Mucosa of rectum (tissue), 2 donors: ENCODE data around the gene ZMYND11.
"Not testable (repeated sequence)": the region's sequence is repeated elsewhere in the genome, so short reads cannot be mapped to it uniquely, and the experiment has no call there.

ENCODE experiments used
- H3K27ac ChIP-seq, 2 donors: one replicate each; pipeline ENCODE4 v1.7.0; 2013; ENCODE audit warnings: inconsistent platforms in 2 of 2, low read depth in 2 of 2, low read length in 2 of 2
- H3K27me3 ChIP-seq, 2 donors: one replicate each; pipeline ENCODE4 v1.7.0; 2013; ENCODE audit warnings: low read length in 2 of 2; ENCODE audit not compliant: control insufficient read depth in 2 of 2, insufficient read depth in 2 of 2
- H3K36me3 ChIP-seq, 2 donors: one replicate each; pipeline ENCODE4 v1.7.0; 2013; ENCODE audit warnings: low read length in 2 of 2; ENCODE audit not compliant: control insufficient read depth in 2 of 2, insufficient read depth in 2 of 2
- H3K4me1 ChIP-seq, 2 donors: one replicate each; pipeline ENCODE4 v1.7.0; 2013; ENCODE audit warnings: low read length in 2 of 2, mild to moderate bottlenecking in 1 of 2; ENCODE audit not compliant: control insufficient read depth in 2 of 2, insufficient read depth in 2 of 2
- H3K4me3 ChIP-seq, 2 donors: one replicate each; pipeline ENCODE4 v1.7.0; 2013; ENCODE audit warnings: low read length in 2 of 2
- H3K9ac ChIP-seq, 2 donors: one replicate each; pipeline ENCODE4 v1.7.0; 2013; ENCODE audit warnings: low read length in 2 of 2, low read depth in 1 of 2, mild to moderate bottlenecking in 1 of 2
- H3K9me3 ChIP-seq, 2 donors: one replicate each; pipeline ENCODE4 v1.7.0; 2013; ENCODE audit warnings: low read length in 2 of 2; ENCODE audit not compliant: control insufficient read depth in 2 of 2
- donor health status: healthy.
- donor health status: Normal muscosa, but diverticular disease.

The ZMYND11 gene

DNA sequence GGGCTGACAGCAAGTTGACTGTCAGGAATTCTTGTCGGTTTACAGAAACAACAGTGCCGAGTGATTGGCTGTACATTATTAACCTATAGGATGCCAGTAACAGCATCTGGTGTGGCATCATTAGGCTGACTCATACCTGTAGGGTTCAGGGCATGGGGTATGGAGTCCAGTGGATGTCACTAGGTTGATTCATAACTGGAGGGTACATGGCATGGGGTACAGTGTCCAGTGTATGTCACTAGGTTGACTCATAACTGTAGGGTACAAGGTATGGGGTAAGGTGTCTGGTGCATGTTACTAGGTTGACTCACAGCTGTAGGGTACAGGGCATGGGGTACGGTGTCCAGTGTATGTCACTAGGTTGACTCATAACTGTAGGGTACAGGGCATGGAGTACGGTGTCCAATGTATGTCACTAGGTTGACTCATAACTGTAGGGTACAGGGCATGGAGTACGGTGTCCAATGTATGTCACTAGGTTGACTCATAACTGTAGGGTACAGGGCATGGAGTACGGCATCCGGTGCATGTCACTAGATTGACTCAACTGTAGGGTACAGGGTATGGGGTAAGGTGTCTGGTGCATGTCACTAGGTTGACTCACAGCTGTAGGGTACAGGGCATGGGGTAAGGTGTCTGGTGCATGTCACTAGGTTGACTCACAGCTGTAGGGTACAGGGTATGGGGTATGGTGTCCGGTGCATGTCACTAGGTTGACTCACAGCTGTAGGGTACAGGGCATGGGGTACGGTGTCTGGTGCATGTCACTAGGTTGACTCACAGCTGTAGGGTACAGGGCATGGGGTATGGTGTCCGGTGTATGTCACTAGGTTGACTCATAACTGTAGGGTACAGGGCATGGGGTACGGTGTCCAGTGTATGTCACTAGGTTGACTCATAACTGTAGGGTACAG lies 129.2 kb downstream of the ZMYND11 start:
- H3K27ac ChIP-seq, H3K9ac ChIP-seq, H3K27me3 ChIP-seq, H3K36me3 ChIP-seq, H3K9me3 ChIP-seq, H3K4me3 ChIP-seq, H3K4me1 ChIP-seq: not testable (repeated sequence)

DNA sequence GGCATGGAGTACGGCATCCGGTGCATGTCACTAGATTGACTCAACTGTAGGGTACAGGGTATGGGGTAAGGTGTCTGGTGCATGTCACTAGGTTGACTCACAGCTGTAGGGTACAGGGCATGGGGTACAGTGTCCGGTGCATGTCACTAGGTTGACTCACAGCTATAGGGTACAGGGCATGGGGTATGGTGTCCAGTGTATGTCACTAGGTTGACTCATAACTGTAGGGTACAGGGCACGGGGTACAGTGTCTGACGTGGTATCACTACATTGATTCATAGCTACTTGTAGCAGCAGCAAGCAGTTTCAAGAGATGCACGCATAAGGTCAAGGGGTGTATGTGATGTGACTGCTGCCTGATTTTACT lies 129.8 kb downstream of the ZMYND11 start:
- not testable (repeated sequence) for H3K36me3 ChIP-seq, H3K9ac ChIP-seq, H3K27ac ChIP-seq, H3K27me3 ChIP-seq, H3K9me3 ChIP-seq, H3K4me1 ChIP-seq, H3K4me3 ChIP-seq

DNA sequence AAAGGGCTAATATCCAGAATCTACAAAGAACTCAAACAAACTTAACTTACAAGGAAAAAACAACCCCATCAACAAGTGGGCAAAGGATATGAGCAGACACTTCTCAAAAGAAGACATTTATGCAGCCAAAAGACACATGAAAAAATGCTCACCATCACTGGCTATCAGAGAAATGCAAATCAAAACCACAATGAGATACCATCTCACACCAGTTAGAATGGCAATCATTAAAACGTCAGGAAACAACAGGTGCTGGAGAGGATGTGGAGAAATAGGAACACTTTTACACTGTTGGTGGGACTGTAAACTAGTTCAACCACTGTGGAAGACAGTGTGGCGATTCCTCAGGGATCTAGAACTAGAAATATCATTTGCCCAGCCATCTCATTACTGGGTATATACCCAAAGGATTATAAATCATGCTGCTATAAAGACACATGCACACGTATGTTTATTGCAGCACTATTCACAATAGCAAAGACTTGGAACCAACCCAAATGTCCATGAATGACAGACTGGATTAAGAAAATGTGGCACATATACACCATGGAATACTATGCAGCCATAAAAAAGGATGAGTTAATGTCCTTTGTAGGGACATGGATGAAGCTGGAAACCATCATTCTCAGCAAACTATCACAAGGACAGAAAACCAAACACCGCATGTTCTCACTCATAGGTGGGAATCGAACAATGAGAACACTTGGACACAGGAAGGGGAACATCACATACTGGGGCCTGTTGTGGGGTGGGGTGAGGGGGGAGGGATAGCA lies 130.7 kb downstream of the ZMYND11 start:
- H3K4me1 ChIP-seq, H3K27ac ChIP-seq, H3K9me3 ChIP-seq, H3K4me3 ChIP-seq, H3K36me3 ChIP-seq, H3K27me3 ChIP-seq, H3K9ac ChIP-seq: not testable (repeated sequence)

DNA sequence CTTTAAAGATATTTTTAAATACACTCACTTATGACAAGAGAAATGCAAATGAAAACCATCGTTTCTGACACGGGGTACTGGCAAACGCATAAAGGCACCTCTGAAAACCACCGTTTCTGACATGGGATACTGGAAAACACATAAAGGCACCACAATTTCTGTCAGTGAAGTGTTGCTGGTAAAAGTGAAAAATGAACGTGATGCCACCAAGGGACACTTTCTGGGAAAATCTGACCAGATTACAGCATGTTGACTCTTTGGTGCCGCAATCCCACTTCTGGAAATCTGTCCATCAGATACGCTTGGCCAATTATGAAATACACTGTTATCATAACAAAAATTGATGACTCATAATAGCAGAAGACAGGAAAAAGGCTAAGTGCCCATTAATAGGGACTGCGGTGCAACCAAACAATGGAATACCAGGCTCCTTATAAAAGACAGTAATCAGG lies 131.7 kb downstream of the ZMYND11 start:
- no peaks in the 10 kb centered on the region for H3K9me3 ChIP-seq
- no peaks in the 10 kb centered on the region for H3K4me1 ChIP-seq
- H3K4me3 ChIP-seq = no peak overlapping the region
- no peak overlapping the region for H3K27ac ChIP-seq
- no peaks in the 10 kb centered on the region for H3K27me3 ChIP-seq
- no peak overlapping the region for H3K9ac ChIP-seq
- H3K36me3 ChIP-seq = no peaks in the 10 kb centered on the region

DNA sequence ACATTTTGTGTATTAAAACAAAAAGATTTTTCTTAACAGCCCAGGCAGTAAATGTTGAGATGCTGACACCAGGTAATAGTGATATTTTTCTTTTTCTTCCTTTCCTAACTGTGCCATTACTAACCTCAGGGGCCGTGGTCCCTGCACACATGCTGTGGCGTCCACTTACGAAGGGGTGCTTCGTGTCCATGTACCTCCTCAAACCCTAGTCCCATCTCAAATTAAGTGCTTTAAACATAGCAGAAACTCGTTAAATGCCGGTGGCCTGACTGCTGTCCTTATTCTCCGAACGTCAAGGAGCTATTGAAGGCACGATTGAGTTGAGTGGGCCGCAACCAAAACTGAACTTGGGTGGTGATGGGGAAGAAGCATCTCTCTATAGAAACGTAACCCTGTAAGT lies 132.4 kb downstream of the ZMYND11 start:
- Histone ChIP-seq H3K27me3 (no peaks in the 10 kb centered on the region), H3K27ac (no peak overlapping the region), H3K4me3 (no peak overlapping the region), H3K9ac (no peak overlapping the region), H3K4me1 (no peaks in the 10 kb centered on the region), H3K9me3 (no peaks in the 10 kb centered on the region), H3K36me3 (no peaks in the 10 kb centered on the region)

DNA sequence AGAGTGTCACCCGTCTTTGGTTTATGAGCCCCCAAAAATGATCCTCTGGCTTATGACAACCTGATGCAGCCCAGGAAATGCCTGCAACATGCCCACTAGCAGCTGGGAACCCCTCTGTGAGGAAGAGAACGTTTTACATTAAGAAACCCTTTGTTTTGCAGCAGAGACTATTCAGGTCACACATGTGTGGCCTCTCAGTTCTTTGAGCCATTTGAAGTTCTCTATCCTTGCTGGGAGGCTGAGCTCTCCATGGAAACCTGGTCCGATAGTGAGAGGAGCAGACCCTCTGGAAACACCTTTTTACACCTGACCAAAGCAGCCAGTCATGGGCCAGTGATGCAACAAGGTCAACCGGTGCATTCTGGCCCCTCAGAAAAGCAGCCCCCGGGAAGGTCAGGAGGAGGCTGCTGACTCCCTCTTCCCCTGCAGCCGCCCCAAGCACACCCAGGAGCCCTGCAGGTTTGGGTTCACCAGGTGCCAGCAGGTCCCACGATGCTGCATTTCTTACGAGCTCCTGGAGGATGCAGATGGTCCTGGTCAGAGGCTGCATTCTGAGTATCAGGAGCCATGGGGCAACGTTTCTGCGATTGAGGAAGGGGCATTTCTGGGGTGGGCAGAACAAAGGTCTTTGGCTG lies 134.3 kb downstream of the ZMYND11 start:
- Histone ChIP-seq H3K4me1 (no peaks in the 10 kb centered on the region), H3K4me3 (no peak overlapping the region), H3K27me3 (no peaks in the 10 kb centered on the region), H3K36me3 (no peaks in the 10 kb centered on the region), H3K27ac (no peak overlapping the region), H3K9ac (no peak overlapping the region), H3K9me3 (no peaks in the 10 kb centered on the region)

DNA sequence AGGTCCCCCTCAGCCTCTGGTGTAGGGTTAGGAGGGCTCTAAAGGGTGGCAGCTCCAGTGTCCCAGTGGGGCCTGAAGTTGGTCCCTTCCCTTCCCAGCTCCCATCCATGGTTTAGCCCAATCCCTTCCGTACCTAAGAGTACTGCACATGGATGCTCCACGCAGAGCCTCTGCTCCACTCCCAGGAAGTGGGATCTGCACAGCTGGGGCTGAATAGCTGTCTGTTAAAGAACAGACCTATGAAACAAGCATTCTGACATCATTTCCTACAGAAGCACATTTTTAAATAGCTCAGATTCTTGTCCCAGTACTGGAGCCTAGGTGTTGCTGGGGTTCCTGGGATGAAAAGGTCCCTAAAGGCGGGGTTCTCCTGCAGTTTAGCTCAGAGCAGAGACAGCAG lies 135.9 kb downstream of the ZMYND11 start:
- no peaks in the 10 kb centered on the region for H3K27me3 ChIP-seq
- H3K9ac ChIP-seq = no peak overlapping the region

DNA sequence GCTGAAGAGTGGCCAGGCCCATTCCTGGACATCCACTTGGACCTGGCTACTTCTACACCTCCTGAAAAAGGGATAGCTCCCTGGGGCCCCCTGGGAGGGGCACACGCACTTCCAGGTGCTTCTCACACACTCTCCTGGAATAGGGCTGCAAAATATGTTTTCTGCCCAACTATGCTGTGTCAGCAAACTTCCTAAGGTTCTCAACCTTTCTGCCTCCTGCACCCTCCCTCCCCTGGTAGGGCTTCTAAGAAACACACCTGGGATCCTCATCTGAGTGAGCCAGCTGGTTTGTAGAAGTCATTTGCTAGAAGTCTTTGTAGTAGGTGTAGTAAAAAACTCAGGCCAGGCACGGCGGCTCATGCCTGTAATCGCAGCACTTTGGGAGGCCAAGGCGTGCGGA lies 136.5 kb downstream of the ZMYND11 start:
- H3K4me3 ChIP-seq = no peak overlapping the region
- no peaks in the 10 kb centered on the region for H3K4me1 ChIP-seq
- no peaks in the 10 kb centered on the region for H3K27me3 ChIP-seq
- H3K27ac ChIP-seq = no peak overlapping the region
- no peaks in the 10 kb centered on the region for H3K9me3 ChIP-seq
- H3K9ac ChIP-seq = no peak overlapping the region
- no peaks in the 10 kb centered on the region for H3K36me3 ChIP-seq

More for the DNA sequence above, 135.9 kb downstream of the ZMYND11 start:
- H3K36me3 ChIP-seq = no peaks in the 10 kb centered on the region
- no peak overlapping the region for H3K4me3 ChIP-seq
- H3K9me3 ChIP-seq = no peaks in the 10 kb centered on the region
- H3K4me1 ChIP-seq = no peaks in the 10 kb centered on the region
- H3K27ac ChIP-seq = no peak overlapping the region

DNA sequence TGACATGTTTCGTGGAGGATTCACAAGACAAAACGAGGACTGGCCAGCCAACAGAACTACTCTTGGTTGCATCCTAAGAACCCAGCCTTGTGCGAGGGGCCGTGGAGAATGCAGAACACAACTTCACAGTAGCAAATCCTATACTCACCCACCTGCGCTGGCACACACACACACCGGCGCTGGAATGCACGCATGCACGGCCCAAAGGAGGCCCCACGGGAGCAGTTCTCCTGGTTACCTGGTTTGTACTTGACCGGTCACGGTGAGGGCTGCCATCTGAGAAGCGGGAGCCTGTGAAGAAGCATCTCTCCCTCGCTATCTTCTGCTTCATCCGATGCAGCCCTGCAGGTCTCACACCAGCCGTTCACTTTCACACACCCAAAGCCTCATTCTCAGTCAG lies 137.8 kb downstream of the ZMYND11 start:
- Histone ChIP-seq H3K4me1 (no peaks in the 10 kb centered on the region), H3K4me3 (no peak overlapping the region), H3K27ac (no peak overlapping the region), H3K9ac (no peak overlapping the region), H3K9me3 (no peaks in the 10 kb centered on the region), H3K27me3 (no peaks in the 10 kb centered on the region), H3K36me3 (peaks cover 7 to 12% of the 10 kb centered on the region in 2 donors)

DNA sequence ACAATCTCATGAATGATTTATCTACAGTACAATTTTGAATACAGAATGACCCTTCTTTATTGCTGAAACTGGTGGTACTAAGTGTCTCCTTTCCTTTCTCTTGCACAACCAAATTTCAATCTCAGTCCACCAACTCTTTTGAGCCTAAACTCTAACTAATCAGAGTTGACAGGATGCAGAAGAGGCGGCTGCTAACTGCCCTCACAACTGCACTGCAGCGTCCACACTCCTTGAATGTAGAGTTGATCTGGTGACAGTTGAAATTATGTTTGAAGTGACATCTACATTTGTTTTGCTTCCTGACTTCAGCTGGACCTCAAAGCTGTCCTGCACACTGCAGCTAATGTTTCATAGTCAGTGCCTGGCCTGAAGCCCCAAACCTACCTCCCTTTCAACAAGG lies 139.6 kb downstream of the ZMYND11 start:
- no peaks in the 10 kb centered on the region for H3K4me1 ChIP-seq
- no peaks in the 10 kb centered on the region for H3K27me3 ChIP-seq
- no peaks in the 10 kb centered on the region for H3K9me3 ChIP-seq
- H3K9ac ChIP-seq = no peak overlapping the region
- no peak overlapping the region for H3K27ac ChIP-seq
- H3K4me3 ChIP-seq = no peak overlapping the region
- peaks cover 7 to 16% of the 10 kb centered on the region in 2 donors for H3K36me3 ChIP-seq
